ENCODE data around the gene HUS1B. TPM values are rescaled to one million over a fixed set of nuclear protein-coding genes. Genes with fewer than 3 reads are reported as not detected.

Gene HUS1B
- total and polyA plus RNA-seq, 2 donors (not counting 3 experiments of a cell fraction or from before 2014, with no cell fraction given) = 0.25 to 1.2 TPM

GRCh38 chr6:692858-693722 lies 36.2 kb upstream of the HUS1B start, which contains the start of gene EXOC2:
Gene EXOC2 (minus strand): TSS chr6:693139. CDS start chr6:637818, 55,321 bp downstream.
- peak; percentile 87 for TF ChIP-seq POLR2AphosphoS5 (IDR thresholded peaks at IDR 0.05; ENCODE audit: insufficient read depth, low read depth, low read length)
- TF ChIP-seq, protein P1, sequence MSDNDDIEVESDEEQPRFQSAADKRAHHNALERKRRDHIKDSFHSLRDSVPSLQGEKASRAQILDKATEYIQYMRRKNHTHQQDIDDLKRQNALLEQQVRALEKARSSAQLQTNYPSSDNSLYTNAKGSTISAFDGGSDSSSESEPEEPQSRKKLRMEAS (IDR thresholded peaks at IDR 0.05; ENCODE audit: insufficient read depth, insufficient read length) = peak; percentile 39
- TF ChIP-seq MYC (IDR thresholded peaks at IDR 0.05; ENCODE audit: low read depth, low read length) = no peak
- no TSS peak for BruUV-seq (replicated peaks)
- intact Hi-C loops (cut with micrococcal nuclease) (loop anchor here (1.0 to 5.0 kb wide), 5 partner anchors 9 to 101 kb away; no protein-coding TSS in a partner anchor), dilution Hi-C loops (cut with MboI; ENCODE audit: extremely low pct_ligation_motif_present, low sequenced_read_pairs) (no loop called here)
- Histone ChIP-seq H3K36me3 (ENCODE audit: control insufficient read depth in 2 of 2, extremely low read depth in 1 of 2, insufficient read depth in 2 of 2, low read length in 2 of 2) (peaks cover 2 to 3% of the 10 kb centered on the region in 2 experiments), H3K4me3 (replicated peaks in 1 of 3; ENCODE audit: insufficient read depth in 1 of 3, low read depth in 1 of 3, low read length in 3 of 3) (peak within 1 kb of the TSS; percentile 87 to 90 (median 87)), H2AFZ (ENCODE audit: low read depth, low read length) (peak within 1 kb of the TSS; percentile 91), H3K79me2 (ENCODE audit: control insufficient read depth, insufficient read depth, low read length) (peaks cover 43% of the 10 kb centered on the region), H3K9me1 (replicated peaks; ENCODE audit: control insufficient read depth, extremely low read depth, insufficient read depth, low read length) (no peaks in the 10 kb centered on the region), H4K20me1 (replicated peaks; ENCODE audit: control insufficient read depth, extremely low read depth, insufficient read depth, low read length) (no peaks in the 10 kb centered on the region), H3K27me3 (ENCODE audit: control insufficient read depth in 2 of 2, insufficient read depth in 2 of 2, low read length in 2 of 2) (no peaks in the 10 kb centered on the region), H3K9ac (replicated peaks; ENCODE audit: extremely low read depth, insufficient read depth, low read length) (peak within 1 kb of the TSS; percentile 61), H3K4me1 (ENCODE audit: control insufficient read depth, extremely low read depth, insufficient read depth, low read length) (peaks cover 15% of the 10 kb centered on the region), H3K9me3 (replicated peaks; ENCODE audit: control insufficient read depth, insufficient read depth, low read length) (no peaks in the 10 kb centered on the region), H3K4me2 (ENCODE audit: insufficient read depth, low read length) (peak within 1 kb of the TSS; percentile 97), H3K27ac (ENCODE audit: insufficient read depth, low read depth, low read length) (peak within 1 kb of the TSS; percentile 71)
- ChIA-PET CTCF (interaction anchor here (1.3 to 2.3 kb wide), 4 partner anchors 10 to 100 kb away, joined by 5 to 17 read pairs (median 10); no protein-coding TSS in a partner anchor), POLR2A (interaction anchor here (0.7 to 1.1 kb wide), 2 partner anchors 9 to 10 kb away, joined by 4 to 6 read pairs; no protein-coding TSS in a partner anchor)
- FAIRE-seq (peak; percentile 72), DNase-seq (ENCODE audit: low read depth, low spot score) (peak; percentile 79)

DNA sequence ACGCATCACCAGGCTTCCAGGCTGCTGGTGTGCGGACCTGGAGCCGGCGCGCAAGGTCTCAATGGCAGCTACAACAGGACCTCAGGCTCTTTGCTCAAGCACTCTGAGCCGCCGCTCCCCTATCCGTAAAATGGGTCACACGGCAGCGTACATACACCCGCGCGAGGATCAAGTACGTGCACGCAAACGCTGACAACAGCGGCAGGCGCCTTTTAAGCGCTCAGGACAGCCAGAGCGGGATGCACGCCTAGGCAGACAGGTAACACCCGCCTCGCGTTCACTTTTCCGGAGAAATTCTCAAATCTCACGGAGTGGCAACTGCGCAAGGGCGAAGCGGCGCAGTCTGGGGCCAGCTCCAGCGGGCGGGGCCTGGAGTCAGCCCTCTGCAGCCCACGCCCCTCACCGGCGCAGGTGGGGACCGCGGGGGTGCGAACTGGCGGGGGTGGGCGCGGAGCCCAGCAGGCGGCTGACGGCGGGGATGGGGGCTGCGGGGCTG lies 35.5 kb upstream of the HUS1B start:
- no peaks in the 10 kb centered on the region for H3K9me3 ChIP-seq (replicated peaks; ENCODE audit: control insufficient read depth, insufficient read depth, low read length)
- BruUV-seq (replicated peaks) = no TSS peak
- H3K4me3 ChIP-seq (replicated peaks in 1 of 3; ENCODE audit: insufficient read depth in 1 of 3, low read depth in 1 of 3, low read length in 3 of 3) = peak overlapping the region; percentile 87 to 90 (median 87)
- peak overlapping the region; percentile 97 for H3K4me2 ChIP-seq (ENCODE audit: insufficient read depth, low read length)
- TF ChIP-seq MYC (IDR thresholded peaks at IDR 0.05; ENCODE audit: low read depth, low read length) (no peak), GATA2 (IDR thresholded peaks at IDR 0.05; ENCODE audit: insufficient read depth, insufficient read length, low read depth, low read length) (no peak)
- ChIA-PET POLR2A (interaction anchor here (0.7 to 1.1 kb wide), 2 partner anchors 8 to 11 kb away, joined by 4 to 6 read pairs; no protein-coding TSS in a partner anchor), CTCF (interaction anchor here (1.3 to 2.3 kb wide), 4 partner anchors 11 to 99 kb away, joined by 5 to 17 read pairs (median 10); no protein-coding TSS in a partner anchor)
- intact Hi-C loops (cut with micrococcal nuclease) (loop anchor here (1.0 to 5.0 kb wide), 3 partner anchors 8 to 100 kb away; no protein-coding TSS in a partner anchor), dilution Hi-C loops (cut with MboI; ENCODE audit: extremely low pct_ligation_motif_present, low sequenced_read_pairs) (no loop called here)
- H2AFZ ChIP-seq (ENCODE audit: low read depth, low read length) = peak overlapping the region; percentile 71
- peak overlapping the region; percentile 67 for H3K27ac ChIP-seq (ENCODE audit: insufficient read depth, low read depth, low read length)
- H3K27me3 ChIP-seq (ENCODE audit: control insufficient read depth in 2 of 2, insufficient read depth in 2 of 2, low read length in 2 of 2) = no peaks in the 10 kb centered on the region
- peaks cover 46% of the 10 kb centered on the region for H3K79me2 ChIP-seq (ENCODE audit: control insufficient read depth, insufficient read depth, low read length)
- peaks cover 2 to 3% of the 10 kb centered on the region in 2 experiments for H3K36me3 ChIP-seq (ENCODE audit: control insufficient read depth in 2 of 2, extremely low read depth in 1 of 2, insufficient read depth in 2 of 2, low read length in 2 of 2)
- H3K9me1 ChIP-seq (replicated peaks; ENCODE audit: control insufficient read depth, extremely low read depth, insufficient read depth, low read length) = no peaks in the 10 kb centered on the region
- peak overlapping the region; percentile 61 for H3K9ac ChIP-seq (replicated peaks; ENCODE audit: extremely low read depth, insufficient read depth, low read length)
- DNase-seq (ENCODE audit: low read depth, low spot score) (peak; percentile 63), FAIRE-seq (no peak)
- H3K4me1 ChIP-seq (ENCODE audit: control insufficient read depth, extremely low read depth, insufficient read depth, low read length) = peaks cover 15% of the 10 kb centered on the region
- H4K20me1 ChIP-seq (replicated peaks; ENCODE audit: control insufficient read depth, extremely low read depth, insufficient read depth, low read length) = no peaks in the 10 kb centered on the region

Measured in endothelial cell of umbilical vein (primary cell).